PC-9 (cell line): Measurements from ENCODE around the gene EGR1. TPM values are rescaled to one million over a fixed set of nuclear protein-coding genes. Genes with fewer than 3 reads are reported as not detected.

Experiments used
- BruUV-seq: library from RNA; stranded (reverse); fragments of 400-500 nt; replicated peaks from 2 replicates; lab custom pipeline; 2021; lab: Mats Ljungman, UMichigan
- CTCF ChIA-PET: fragments of 300-600 bp; sonication (Branson Sonifier 250); formaldehyde crosslinking; loops from one replicate; lab custom pipeline; 2022; ENCODE audit warnings: antibody characterized with exemption; lab: Charles Lee
- POLR2A ChIA-PET: fragments of 300-600 bp; sonication (Branson Sonifier 250); formaldehyde crosslinking; loops from one replicate; lab custom pipeline; 2022; ENCODE audit warnings: antibody characterized with exemption; ENCODE audit not compliant: unreplicated experiment; lab: Charles Lee
- DNase-seq, 2 experiments: peaks; one replicate each; pipeline versions ENCODE4 v3.0.0 to v3.0.0-alpha.2; 2015 to 2022; ENCODE audit warnings: mixed read lengths in 1 of 2
- H2AFZ ChIP-seq: fragments of 200-600 bp; sonication (generic); 2 replicates; pipeline ENCODE4 v1.8.1; 2017; ENCODE audit warnings: antibody characterized with exemption
- H3F3A ChIP-seq: fragments of 200-600 bp; sonication (generic); 2 replicates; pipeline ENCODE4 v1.8.1; 2017; ENCODE audit warnings: antibody characterized with exemption, mild to moderate bottlenecking, low read depth; ENCODE audit not compliant: insufficient read depth
- H3K27ac ChIP-seq: fragments of 200-600 bp; sonication (generic); 2 replicates; pipeline ENCODE4 v1.6.1; 2016; ENCODE audit warnings: mixed run types
- H3K27me3 ChIP-seq: fragments of 200-600 bp; sonication (generic); 2 replicates; pipeline ENCODE4 v1.6.1; 2016; ENCODE audit warnings: low read depth, mixed run types; ENCODE audit not compliant: insufficient read depth
- H3K36me3 ChIP-seq: fragments of 200-600 bp; sonication (generic); 2 replicates; pipeline ENCODE4 v1.6.1; 2016; ENCODE audit warnings: low read depth, mixed run types
- H3K4me1 ChIP-seq: fragments of 200-600 bp; sonication (generic); replicated peaks from 2 replicates; pipeline ENCODE4 v1.6.1; 2016; ENCODE audit warnings: mixed run types; ENCODE audit not compliant: insufficient read depth
- H3K4me2 ChIP-seq: fragments of 200-600 bp; sonication (generic); 2 replicates; pipeline ENCODE4 v1.6.1; 2017; ENCODE audit warnings: mixed run types
- H3K4me3 ChIP-seq: fragments of 200-600 bp; sonication (generic); 2 replicates; pipeline ENCODE4 v1.6.1; 2016; ENCODE audit warnings: mixed run types
- H3K79me2 ChIP-seq: fragments of 200-600 bp; sonication (generic); 2 replicates; pipeline ENCODE4 v1.6.1; 2017; ENCODE audit warnings: low read depth, mixed run types
- H3K9me2 ChIP-seq: fragments of 200-600 bp; sonication (generic); 2 replicates; pipeline ENCODE4 v1.8.1; 2017; ENCODE audit warnings: mild to moderate bottlenecking; ENCODE audit not compliant: insufficient read depth
- H3K9me3 ChIP-seq: fragments of 200-600 bp; sonication (generic); 2 replicates; pipeline ENCODE4 v1.8.1; 2016; ENCODE audit warnings: low read depth; ENCODE audit not compliant: insufficient read depth
- H4K20me1 ChIP-seq: fragments of 200-600 bp; sonication (generic); 2 replicates; pipeline ENCODE4 v1.8.1; 2017; ENCODE audit not compliant: insufficient read depth
- CTCF ChIP-seq: fragments of 200-600 bp; sonication (generic); conservative IDR thresholded peaks from 2 replicates; pipeline ENCODE4 v1.6.1; 2017; ENCODE audit warnings: mixed run types, antibody characterized with exemption, mild to moderate bottlenecking, moderate library complexity
- EZH2 ChIP-seq: fragments of 200-600 bp; sonication (generic); IDR thresholded peaks from 2 replicates; pipeline ENCODE4 v1.8.0; 2017; ENCODE audit warnings: antibody characterized with exemption, low read depth
- intact Hi-C: fragments of 100-400 bp; cut with micrococcal nuclease; formaldehyde crosslinking; loops from one replicate; pipeline ENCODE4 v1.10.0; 2022; ENCODE audit not compliant: unreplicated experiment
- total RNA-seq: library from RNA; stranded (reverse); gene quantifications from 2 replicates; pipeline ENCODE4 v1.2.3, GENCODE V29; 2021

Gene EGR1
- total RNA-seq, 1 experiment from 2014 or later = 24.7 TPM

GRCh38 chr5:138517437-138517836 is 52.2 kb downstream of the EGR1 start:
- H2AFZ ChIP-seq = no peak overlapping the region
- TF ChIP-seq CTCF = no peak
- TF ChIP-seq EZH2 = no peak
- intact Hi-C loops = no loop called here
- no peaks in the 10 kb centered on the region for H3K9me2 ChIP-seq
- no peaks in the 10 kb centered on the region for H3K9me3 ChIP-seq
- H3K36me3 ChIP-seq = peaks cover 65% of the 10 kb centered on the region
- H3K4me3 ChIP-seq = no peak overlapping the region
- ChIA-PET CTCF (no interaction called here), POLR2A (no interaction called here)
- peaks cover 71% of the 10 kb centered on the region for H4K20me1 ChIP-seq
- H3K27me3 ChIP-seq = no peaks in the 10 kb centered on the region
- DNase-seq = no peak
- no TSS peak for BruUV-seq
- no peak overlapping the region for H3K4me2 ChIP-seq
- peaks cover 54% of the 10 kb centered on the region for H3K79me2 ChIP-seq
- H3F3A ChIP-seq = peaks cover 29% of the 10 kb centered on the region; the same call in 1 of the 2 replicates
- no peaks in the 10 kb centered on the region for H3K4me1 ChIP-seq
- H3K27ac ChIP-seq = no peak overlapping the region

Other genes with a start within 250 kb of the EGR1 start
- 0.68 TPM in 1 of 2 replicates, not detected in the other for gene GFRA3, start 190.9 kb upstream of the EGR1 start, total RNA-seq
- gene CDC25C, start 133.7 kb upstream of the EGR1 start, total RNA-seq = 36.2 and 39.5 TPM in 2 replicates
- 46.6 and 65.1 TPM in 2 replicates for gene FAM53C, start 127.2 kb upstream of the EGR1 start, total RNA-seq
- gene KDM3B, start 112.8 kb upstream of the EGR1 start, total RNA-seq = 75.0 and 76.7 TPM in 2 replicates
- gene REEP2, start 26.4 kb upstream of the EGR1 start, total RNA-seq = 0.87 and 1.3 TPM in 2 replicates
- 61.8 and 84.9 TPM in 2 replicates for gene ETF1, start 77.8 kb downstream of the EGR1 start, total RNA-seq
- gene HSPA9, start 109.9 kb downstream of the EGR1 start, total RNA-seq = 252 and 256 TPM in 2 replicates